HG03135 (cell line): ENCODE results near the gene DMC1.
"Not testable (repeated sequence)": the region's sequence is repeated elsewhere in the genome, so short reads cannot be mapped to it uniquely, and the experiment has no call there.

ENCODE experiments used
- ATAC-seq: cut with Tn5 transposase; IDR thresholded peaks from one replicate; pipeline ENCODE4 v1.9.1; 2021; ENCODE audit warnings: mild to moderate bottlenecking, moderate library complexity; ENCODE audit not compliant: unreplicated experiment

The DMC1 gene, protein sequence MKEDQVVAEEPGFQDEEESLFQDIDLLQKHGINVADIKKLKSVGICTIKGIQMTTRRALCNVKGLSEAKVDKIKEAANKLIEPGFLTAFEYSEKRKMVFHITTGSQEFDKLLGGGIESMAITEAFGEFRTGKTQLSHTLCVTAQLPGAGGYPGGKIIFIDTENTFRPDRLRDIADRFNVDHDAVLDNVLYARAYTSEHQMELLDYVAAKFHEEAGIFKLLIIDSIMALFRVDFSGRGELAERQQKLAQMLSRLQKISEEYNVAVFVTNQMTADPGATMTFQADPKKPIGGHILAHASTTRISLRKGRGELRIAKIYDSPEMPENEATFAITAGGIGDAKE

DNA sequence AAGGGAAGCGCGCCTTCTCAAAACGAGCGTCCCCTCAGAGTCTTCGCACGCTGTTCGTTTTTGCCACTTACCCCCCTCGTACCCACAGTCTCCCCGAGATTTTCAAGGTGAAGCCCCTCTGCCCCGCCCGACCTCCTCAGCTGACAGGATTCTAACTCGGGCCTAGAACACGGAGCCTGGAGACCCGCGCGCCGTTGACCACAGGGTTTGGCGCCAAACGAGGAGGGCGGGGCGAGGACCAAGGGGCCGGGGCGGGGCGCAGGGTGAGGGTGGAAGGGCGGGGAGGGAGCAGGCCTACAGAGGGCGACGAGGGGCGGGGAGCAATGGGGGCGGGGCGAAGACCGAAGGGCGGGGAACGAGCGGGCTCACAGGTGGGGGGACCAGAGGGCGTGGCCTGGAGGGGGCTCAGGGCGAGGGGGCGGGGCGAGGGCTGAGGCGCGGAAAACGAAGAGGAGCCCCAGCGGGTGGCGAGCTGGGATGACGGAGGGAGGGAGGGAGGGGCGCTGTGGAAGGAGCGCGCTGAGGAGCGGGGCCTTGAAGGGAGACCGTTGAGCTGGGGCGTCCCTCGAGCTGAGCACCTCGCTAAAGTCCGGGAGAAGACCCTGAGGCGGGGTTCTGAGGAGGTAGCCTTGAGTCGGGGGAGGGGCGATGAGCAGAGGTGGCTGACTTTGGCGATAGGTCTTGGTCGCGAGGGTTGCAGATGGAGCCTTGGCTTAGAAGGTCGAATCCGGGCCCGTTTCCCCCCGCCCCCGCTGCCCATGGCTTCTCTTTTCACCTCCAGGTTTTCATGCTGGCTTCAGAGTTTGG lies at the start of gene DMC1:
Gene DMC1, minus strand, starts transcription at position 212 of the 807 bp plus-strand sequence. CDS start 1,927 bp downstream, outside the sequence.
- no peak for ATAC-seq

DNA sequence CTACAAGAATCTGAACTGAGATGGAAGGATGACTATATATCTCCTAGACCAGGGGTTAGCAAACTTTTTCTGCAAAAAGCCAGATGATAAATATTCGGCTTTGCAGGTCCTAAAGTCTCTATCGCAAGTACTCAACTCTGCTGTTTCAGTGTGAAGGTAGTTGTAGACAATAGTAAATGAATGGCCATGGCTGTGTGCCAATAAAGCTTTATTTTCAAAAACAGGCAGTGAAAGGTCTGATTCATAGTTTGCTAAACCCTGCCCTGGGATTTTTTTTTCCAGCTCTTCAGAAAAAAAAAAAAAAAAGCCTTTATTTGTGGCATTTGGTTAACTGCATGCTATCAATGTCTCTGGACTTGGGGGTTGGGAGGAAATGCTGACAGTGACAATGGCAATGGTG lies 48.7 kb upstream of the DMC1 start:
- no peak for ATAC-seq

DNA sequence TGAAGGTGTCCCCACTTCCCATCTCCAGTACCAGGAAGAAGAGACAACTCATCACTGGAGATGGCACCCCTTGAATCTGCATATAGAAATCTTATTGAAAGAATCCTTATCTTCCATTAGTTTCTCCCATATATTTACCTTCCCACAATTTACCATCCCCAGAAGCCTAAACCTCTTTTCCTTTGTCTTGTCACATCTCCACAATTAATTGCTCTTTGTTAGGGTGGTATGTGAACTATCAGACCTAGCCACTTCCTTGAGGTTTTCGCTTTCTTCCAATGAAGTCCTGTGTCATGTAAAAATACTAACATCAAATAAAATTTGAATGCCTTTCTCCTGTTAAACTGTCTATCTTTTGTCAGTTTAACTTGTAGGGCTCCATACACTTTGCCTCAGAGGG lies 48.3 kb upstream of the DMC1 start:
- no peak for ATAC-seq

DNA sequence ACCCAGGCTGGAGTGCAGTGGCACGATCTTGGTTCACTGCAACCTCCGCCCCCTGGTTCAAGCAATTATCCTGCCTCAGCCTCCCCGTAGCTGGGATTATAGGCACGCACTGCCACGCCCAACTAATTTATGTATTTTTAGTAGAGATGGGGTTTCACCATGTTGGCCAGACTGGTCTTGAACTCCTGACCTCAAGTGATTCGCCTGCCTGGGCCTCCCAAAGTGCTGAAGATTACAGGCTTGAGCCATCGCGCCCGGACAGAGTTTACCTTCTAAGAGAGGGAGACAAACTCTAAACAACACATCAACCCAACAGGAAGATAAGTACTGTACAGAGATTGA lies 45.1 kb upstream of the DMC1 start:
- not testable (repeated sequence) for ATAC-seq

DNA sequence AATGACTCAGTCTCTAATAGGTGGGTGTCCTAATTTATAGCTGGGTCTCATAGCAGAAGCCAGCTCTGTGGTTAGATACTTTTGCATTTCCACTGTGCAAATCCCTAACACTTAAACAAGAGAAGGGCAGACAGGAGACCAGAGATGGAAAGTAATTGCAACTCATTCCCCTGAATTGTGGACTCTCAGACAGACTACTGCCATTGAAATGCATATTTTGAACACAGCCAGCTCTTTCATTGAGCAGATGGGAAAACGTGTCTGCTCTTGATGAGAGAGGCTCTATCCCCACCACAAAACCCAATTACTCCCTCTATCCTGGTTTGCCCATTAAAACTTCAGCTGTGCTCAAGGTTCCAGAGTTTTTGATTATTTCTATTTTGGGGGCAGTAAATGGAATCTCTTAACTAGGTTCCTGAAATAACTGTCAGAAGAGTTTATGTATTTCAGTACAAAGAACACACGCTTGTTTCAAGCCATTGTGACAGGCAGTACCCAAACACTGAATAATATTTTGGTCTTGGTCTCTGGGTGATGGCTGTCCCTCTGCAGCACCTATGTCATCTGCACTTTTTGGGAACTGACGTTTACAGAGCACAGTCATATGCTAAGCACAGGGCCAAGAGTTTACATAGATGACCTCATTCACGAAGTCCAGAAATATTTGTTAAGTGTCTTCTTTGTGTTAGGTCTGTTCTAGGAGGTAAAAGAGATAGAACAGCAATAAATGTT lies 44.5 kb upstream of the DMC1 start:
- no peak for ATAC-seq

DNA sequence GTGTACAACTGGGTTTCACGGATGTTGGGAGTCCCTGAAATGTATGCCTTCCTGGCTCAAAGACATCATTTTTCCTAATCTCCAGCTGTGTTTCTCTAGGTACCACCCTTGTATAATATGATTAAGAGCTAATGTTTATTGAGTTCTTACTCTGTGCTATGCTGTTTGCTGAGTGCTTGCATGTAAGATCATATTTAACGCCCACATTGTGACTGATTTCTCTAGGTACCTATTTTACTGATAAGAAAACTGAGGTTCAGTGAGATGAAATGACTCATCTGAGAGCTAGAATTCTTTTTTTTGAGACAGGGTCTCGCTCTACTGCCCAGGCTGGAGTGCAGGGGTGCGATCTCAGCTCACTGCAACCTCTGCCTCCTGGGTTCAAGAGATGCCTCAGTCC lies 43.6 kb upstream of the DMC1 start:
- no peak for ATAC-seq

DNA sequence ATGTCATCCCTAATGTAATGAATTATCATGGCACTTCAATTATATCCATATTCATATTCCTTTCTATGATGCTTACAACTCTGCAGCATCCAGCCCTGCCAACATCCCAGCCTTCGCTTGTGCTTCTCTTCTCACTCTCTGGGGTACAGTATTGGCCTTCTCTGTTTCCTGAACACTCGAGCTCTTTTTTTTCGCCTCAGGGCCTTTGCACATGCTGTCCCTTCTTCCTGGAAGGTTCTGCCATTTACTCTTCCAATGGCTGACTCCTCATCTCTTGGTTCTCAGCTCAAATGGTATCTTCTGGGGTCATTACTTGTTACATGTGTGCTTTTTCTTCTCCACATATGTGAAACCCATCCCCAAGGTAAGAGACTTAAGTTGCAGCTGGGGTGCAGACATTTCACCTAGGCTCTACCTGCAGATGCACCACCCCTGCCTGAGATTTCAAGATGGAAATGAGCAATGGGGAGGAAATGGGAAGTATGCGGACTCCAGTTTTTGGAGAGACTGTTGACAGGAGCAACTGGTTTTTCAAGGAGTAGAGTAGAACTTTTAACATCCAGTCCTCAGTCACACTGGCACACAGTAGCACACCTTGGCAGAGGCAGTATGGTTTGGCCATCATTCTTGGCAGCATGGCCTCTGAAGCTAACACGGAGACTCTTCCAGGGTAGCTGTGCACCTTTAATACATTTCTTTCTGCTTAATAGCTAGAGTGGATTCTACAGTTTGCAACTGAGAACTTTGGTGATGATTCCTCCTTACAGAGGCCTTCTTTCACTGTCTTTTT lies 42.4 kb upstream of the DMC1 start:
- ATAC-seq = no peak

DNA sequence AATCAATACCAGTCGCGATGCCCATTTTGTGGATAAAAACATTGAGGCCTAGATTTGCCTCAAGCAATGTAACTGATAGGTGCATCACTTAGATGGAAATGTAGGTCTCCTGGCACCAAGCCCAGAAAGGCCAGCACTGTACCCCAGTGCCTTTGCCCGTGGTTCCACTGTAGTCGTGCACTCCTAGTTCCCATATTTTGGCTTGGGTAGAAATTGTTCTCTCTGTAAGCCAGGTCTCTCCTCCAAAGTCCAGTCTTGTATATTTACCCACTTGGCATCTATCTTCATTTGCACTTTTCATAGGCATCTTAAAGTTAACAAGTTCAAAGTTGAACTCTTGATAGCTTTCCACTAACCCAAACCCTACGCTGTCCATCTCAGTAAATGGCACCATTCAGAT lies 41.6 kb upstream of the DMC1 start:
- ATAC-seq = no peak

DNA sequence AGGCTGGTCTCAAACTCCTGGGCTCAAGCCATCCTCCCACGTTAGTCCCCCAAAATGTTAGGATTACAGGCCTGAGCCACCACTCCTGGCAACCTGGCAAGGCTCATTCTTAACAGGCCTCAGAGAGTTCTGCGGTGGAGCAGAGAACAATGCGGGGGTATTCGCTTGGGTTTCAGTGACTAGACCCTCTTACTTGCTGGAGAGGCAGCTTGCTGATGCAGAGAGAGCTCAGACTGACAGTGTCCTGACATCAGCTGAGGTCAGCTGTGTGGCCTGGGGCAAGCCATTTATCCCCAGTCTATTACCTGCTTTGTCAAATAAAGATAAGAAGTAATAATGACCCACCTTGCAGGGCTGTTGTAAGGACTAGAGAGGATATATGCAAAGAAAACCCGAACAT lies 40.3 kb upstream of the DMC1 start:
- no peak for ATAC-seq

DNA sequence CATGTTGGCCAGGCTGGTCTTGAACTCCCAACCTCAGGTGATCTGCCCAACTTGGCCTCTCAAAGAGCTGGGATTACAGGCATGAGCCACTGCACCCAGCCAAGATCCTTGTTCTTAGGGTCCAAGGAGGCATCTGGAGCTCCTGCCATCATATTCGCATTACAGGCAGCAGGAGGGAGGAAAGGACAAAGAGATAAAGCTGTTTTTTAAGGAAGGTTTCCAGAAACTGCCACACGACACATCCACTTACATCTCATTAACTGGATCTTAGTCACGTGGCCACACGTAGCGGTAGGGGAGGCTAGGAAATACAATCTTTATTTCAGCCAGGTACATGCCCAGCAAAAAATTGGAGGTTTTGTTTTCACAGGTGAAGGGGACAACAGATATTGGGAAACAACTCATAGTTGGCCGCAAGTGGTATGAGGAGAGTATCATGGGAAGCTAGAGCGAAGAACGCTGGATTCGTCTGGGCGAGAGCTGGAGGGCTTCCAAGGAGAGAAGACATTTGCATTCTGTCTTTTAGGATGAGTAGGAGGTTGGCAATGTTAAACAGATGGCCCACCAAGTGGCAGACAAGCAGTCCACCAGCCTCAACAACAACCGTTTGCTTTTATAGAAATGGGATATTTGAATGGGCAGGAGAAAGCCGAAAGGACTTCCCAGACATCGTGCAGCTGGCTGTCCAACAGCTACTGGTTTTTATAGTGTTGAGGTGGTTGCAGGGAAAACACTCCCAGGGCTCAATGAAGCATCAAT lies 39.2 kb upstream of the DMC1 start:
- ATAC-seq = no peak

DNA sequence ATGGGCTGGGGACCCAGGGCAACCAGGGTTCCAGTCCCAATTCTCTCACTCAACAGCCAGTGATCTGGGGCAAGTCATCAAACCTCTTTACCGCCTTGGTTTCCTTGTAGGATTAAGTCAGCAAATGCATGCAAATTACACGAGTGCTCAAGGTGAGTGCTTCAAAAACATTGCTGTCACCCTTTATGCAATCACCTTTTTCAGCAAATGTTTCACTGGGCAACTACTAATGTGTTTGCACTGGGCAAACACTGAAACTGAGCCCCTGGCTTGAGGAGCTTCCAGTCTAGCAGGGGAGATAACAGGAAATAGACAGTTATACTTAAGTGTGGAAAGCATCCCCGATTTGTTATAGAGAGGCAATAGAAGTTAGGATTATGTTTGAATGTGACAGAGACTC lies 37.7 kb upstream of the DMC1 start:
- ATAC-seq = no peak

DNA sequence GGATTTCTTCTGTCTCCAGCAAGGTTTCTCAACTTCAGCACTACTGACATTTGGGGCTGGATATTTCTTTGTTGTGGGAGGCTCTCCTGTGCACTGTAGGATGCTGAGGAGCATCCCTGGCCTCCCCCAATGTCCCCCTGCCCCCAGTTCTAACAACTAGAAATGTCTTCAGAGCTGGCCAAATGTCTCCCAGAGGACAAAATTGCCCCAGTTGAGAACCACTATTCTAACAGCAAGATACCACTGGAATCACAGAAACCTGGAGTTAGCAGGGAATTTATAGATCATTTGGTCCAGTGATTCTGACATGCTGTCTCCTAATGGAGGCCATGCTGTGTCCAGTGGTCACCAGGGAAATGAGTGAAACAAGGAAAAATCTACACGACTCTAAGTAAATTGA lies 32.2 kb upstream of the DMC1 start:
- ATAC-seq = no peak

DNA sequence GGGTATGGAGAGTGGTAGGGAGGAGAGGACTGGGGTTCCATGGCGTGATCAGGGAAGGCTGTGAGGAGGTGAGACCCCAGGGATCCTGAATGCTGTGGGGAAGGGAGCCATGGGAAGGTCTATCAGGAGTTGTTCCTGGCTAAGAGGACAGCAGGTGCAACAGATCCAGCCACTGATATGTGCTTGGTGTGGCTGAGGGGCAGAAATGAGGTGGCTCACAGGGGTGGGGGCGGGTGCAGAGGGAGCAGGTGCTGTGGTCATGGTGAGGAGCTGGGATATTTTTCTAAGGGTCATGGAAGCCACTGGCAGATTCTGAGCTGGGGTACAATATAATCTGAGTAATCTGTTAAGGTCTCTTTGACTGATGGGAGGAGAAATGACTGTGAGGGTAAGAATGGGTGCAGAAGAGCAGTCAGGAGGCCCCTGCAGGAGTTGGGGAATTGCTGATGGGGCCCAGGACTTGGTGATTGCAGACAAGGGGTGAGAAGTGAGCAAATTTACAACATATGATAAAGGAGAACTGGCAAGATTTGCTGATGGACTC lies 31.3 kb upstream of the DMC1 start:
- no peak for ATAC-seq

DNA sequence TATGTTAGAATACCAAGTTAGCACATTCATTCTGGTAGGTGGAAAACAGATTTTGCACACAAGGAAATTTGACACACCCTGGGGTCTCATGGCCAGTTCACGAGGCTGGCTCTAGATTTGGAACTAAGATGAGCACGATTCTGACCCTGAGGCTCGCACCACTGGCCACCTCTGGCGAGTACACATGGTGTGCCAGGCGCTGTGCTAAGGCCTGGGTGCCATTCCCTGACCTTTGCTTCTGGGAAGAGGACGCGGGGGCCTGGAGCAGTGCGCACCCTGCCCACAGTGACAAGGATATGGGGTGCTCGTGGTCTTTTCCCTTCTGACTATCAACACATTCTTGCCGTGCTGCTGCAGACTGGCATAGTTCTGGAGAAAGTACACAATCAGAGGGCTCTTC lies 29.5 kb upstream of the DMC1 start:
- ATAC-seq = no peak

DNA sequence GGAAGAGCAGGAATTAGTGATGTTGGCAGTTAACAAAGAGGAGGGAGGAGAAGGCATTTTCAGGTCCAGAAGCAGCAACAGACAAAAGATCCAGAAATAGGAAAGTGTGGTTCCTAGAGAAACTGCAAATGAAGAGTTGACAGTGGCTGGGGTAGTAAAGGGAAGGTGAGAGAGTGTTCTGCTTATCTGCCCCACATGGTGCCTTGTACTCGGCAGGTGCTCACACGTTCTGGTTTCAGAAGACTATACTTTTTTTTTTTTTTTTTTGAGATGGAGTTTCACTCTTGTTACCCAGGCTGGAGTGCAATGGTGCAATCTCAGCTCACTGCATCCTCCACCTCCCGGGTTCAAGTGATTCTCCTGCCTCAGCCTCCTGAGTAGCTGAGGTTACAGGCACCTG lies 12.9 kb upstream of the DMC1 start:
- not testable (repeated sequence) for ATAC-seq

DNA sequence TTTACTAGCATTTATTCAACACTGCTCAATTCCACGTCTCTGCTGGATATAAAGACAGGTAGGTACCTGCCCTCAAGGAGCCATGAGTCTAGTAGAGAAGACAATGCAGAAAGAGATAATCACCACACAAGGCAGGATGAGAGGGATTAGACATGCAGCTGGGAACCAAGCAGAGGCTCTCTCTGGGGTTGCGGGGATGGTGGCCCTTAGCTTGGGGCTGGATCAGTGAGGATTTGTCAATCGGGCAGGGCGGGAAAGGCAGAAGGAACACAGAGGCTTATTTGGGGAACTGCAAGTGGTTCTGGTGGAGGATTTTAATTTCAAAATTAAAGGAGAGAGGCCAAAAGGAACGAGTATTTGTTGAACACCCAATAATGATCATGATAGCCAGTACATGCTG lies 8.5 kb upstream of the DMC1 start:
- no peak for ATAC-seq

DNA sequence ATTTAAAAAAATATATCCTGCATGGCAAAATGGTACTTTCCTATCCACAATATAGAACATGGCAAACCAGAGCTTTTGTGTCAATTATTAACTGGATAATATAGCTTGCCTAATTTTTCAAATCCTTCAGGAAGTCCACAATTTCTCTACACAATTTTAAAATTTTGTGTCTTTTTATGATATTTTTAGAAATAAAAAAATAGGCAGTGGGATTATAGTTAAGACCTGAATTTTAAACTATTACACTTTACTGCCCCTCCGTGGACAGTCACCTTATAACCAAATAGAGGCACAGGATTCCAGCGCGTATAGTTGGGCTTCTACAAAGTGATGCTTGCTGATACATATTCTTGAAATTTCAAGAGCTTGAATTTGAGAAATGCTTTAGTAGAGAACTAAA lies 2.1 kb upstream of the DMC1 start:
- no peak for ATAC-seq

DNA sequence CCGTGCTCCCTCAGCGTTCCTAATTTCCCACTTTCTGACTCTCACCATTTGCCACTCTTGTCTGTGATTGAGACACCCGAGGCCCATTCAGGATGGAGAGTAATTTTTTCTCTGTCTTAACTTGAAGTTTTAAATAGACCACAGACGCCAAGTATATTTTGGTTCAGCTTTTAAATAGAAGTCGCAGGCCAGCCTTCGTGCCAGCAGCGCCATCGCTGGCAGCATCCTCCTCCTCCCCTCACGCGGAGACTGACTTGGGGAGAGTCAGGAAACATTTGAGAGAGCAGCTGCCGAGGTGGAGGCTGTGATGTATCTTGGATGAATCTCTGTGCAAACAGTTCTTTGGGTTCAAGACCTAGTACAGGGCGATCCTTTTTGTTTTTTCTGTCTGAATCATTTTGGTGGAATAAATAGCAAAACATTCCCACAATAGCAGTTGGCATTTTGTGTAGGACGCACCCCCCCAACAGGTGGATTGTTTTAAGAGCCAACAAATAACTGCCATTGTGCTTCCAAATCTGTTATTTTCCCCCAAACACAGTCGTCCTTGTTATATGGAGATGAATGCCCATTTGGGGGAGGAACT lies 889 bp upstream of the DMC1 start:
- no peak for ATAC-seq

DNA sequence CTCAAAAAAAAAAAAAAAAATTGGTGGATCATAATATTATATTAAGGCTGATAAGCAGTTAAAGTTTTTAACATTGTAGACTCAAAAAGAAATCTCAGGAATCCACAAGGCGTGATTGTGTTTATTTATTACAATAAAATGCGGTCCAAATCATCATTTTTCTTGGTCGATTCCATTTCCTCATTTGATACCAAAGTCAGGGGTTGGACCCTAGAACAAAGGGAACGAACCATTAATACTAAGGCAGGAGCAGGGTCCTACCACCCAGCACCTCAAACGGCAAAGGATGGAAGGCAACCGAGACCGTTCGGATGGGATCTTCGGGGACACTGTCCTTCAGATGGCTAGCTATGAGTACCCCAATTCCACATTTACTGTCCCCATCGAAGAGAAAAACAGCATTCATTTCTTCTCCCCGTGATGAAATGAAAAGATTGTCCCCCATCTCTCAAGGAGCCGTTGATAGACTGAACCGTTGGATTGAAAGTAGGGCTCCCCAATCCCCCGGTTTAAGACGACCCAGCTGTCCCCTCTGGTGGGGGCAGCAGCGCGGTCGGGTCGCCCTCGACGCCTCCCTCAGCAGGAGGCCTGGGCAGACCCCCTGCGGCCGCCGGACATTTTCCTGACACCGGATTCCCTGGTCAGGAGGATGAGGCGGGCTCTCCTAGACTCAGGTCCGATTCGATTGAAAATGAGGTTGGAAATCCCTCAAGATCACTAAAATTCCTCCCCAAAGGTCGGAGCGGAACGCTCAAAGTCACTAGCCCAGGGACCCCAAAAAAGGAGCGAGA lies 607 bp downstream of the DMC1 start:
- no peak for ATAC-seq
